Activated naive CD4-positive, alpha-beta T cell (primary cell): Measurements from ENCODE around the gene JMY.
A peak's percentile ranks its signal among the peaks of the same experiment; 100 is the strongest.

Source experiments
- DNase-seq, 4 experiments: peaks; one replicate each; lab custom pipeline; 2025; lab: John Stamatoyannopoulos, UW

JMY gene, protein sequence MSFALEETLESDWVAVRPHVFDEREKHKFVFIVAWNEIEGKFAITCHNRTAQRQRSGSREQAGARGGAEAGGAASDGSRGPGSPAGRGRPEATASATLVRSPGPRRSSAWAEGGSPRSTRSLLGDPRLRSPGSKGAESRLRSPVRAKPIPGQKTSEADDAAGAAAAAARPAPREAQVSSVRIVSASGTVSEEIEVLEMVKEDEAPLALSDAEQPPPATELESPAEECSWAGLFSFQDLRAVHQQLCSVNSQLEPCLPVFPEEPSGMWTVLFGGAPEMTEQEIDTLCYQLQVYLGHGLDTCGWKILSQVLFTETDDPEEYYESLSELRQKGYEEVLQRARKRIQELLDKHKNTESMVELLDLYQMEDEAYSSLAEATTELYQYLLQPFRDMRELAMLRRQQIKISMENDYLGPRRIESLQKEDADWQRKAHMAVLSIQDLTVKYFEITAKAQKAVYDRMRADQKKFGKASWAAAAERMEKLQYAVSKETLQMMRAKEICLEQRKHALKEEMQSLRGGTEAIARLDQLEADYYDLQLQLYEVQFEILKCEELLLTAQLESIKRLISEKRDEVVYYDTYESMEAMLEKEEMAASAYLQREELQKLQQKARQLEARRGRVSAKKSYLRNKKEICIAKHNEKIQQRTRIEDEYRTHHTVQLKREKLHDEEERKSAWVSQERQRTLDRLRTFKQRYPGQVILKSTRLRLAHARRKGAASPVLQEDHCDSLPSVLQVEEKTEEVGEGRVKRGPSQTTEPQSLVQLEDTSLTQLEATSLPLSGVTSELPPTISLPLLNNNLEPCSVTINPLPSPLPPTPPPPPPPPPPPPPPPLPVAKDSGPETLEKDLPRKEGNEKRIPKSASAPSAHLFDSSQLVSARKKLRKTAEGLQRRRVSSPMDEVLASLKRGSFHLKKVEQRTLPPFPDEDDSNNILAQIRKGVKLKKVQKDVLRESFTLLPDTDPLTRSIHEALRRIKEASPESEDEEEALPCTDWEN

DNA sequence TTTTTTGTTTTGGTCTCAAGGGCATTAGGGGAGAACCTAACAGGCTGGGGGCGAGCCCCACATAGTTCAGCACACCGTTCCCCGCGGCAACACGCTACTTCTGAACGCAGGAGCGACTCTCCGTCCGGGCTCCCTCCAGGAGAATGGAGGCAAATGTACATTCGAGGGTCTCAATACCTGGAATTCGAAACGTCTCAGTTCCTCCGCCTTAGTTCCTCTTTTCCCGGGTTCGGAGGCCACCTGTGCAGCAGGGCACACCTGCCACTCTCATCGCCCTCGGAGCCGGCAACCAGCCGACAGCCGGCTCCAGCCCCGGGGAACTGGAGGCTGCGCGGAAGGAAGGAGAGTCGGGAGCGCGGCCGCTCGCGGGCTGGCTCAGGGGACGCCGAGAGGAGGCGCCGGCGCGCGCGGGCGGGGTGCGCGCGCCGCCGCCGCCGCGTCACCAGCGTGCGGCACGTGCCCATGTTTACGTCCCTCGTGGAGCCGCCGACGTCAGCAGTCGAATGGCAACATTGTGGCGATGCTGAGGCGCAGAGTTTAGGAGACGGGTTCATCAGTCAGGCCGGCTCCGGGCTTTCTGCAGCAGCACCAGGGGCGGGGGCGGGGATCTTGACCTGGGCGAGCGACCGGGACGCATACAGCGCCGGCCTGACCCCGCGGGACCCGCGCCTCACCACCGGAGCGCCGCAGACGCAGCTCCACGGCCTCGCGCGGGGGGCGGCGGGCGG, at the start of gene JMY:
JMY (plus strand) TSS at position 498 of the 728 bp plus-strand sequence. CDS start 520 bp downstream, outside the sequence.
- DNase-seq, result peak; percentile 35 to 82 (median 62)

DNA sequence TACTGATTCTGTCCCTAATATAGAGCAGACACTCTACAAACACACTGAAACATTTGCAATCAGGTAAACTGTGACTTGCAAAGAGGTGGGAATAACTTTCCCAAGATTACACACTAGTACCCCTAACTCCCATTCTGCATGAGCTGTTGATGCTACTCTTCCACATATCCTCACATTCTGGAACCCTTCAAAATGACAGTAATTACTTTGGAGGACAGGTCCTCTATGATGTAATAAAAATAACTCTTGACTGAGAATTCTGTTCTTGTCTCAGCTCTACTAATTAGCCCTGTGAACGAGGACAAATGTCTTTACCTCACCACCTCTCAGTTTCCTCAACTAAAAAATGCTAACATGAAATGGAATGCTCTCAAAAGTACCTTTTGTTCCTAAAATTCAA, 49.5 kb upstream of the JMY start:
- no peak for DNase-seq

DNA sequence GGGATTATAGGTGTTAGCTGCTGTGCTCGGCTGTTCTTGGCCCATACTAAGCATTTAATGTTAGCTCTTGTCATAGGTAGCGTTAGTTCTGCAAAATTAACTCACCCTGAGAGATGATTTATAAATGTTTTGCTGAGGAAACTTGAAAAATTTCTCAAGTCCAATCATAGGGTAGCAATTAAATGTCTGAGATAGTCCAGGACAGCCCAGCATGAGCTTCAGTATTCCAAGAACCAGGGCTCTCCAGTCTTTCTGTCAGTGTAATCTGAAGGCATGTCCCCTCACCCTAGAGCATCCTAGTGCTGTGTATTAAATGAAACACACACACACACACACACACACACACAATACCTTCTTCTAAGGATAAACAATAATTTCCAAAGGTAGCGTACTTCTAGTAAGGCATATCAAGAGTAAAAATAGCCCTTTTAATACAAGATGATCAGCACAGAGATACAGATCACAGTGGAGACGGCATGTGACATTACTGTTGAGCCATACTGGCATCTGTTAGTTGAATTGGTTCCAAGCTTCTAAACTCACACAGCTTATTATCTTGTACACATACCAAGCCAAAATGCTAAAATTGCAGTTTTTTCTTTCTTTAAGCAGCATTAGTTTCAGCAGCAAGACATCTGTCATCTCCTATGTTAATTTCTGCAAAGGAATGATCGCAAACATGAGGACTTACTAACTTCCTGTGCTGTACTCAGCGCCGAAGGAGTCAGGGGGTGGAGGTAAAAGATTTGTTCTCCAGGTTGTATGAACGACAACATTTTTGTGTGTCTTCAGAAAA, 46.3 kb upstream of the JMY start:
- DNase-seq, result no peak

DNA sequence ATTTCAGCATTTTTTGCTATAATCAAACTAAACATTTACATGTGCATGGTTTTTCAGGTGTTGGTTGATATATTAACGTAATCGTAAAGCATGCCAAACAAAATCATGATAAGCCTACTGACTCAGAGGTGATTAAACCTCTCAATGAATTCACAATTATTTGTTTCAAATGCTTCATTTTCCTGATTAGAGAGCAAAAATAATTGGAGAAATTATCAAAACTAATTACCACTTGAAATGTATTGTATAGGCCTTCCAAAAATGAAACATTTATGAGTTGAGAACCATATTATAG, 45.7 kb upstream of the JMY start:
- DNase-seq, result no peak

DNA sequence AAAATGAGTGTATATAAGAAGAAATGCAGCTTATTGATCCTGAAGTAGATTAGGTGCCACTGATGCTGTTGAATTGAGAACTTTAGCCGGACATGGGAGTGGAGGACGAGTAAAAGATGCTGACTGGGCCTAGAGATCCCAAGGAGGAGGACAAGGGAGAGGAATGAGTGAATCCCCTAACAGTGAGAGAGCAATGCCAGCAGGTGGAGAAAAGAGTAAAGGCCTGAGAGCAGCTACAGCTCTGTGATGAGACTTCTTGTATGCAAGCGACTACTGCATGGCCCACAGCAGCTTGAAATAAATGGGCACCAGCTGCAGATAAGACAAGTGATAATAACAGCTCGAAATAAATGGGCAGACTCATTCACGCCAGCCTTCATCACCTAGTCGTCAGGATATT, 44.5 kb upstream of the JMY start:
- no peak for DNase-seq

DNA sequence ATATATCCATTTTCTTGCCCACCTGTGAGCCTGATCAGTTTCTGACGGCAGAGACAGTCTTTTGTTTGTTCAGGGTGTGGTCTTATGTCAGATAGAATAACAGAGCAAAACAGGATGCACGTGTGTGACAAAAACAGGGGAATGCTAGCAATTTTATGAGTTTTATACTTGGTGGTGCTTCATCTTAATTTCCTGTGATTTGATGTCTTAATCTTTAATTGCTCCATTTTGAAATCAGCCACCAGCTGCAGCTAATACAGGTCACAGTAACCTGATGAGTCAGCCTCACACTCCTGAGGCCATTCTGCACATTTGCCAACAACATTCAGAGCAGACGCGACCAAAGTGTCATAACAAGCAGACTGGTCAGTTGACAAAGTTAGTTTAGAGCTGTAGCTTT, 42.3 kb upstream of the JMY start:
- DNase-seq, result no peak

DNA sequence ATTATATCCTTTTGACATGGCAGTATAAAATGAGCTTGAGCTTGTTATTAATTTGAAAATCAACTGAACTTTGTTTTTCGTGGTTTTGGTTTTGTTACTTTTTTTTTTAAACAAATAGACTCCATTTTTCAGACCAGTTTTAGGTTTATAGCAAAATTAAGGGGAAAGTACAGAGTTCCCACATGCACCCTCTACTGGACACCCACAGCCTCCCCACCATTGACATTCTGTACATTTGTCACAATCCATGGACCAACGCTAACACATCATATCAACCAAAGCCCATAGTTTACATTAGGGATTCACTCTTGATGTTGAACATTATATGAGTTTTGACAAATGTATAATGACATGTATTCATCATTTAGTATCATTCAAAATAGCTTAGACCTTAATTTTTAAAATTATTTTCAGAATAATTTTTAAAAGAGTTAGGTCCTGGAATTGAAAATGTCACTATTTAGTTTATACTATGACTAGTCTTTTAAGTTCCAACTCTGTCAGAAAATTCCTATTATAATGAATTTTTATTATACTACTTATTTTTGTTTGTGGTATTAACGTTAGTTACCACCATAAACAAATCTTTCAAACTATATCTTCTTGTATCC, 35.3 kb upstream of the JMY start:
- no peak for DNase-seq

DNA sequence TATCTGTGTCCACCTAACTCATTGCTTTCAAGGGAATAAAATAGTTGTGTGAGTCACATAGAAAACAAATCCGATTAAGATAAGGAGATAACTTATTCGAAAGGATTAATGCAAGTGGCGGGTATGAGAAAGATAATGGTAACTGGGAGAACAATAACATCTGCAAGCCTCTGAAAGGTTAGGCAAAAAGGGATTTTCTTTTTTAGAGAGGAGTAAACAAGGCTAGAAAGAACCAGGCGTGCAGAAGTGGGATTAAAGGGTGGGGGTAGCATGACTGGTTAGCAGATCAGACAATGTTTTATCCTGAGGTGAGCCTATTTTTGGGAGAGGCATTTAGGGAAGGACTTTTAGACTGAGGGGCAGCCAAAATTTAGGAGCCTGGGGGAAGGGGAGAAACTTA, 34.7 kb upstream of the JMY start:
- DNase-seq, result no peak

DNA sequence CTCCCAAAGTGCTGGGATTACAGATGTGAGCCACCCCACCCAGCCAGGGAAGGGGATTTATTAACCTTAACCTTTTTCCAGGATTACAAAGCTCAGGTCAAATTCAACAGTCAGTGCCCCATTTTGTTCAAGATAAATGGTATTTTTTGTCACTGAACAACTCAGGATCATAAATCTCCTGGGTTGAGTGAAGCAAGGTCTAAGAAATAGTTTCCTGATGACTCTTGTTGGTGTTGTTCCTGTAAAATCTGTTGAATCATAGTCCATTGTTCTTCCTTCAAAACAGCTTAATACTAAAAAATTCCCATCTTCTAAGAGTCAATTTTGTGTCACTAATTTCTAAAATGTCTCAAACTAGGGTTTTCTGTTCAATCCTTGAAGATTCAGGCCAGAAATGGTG, 33.9 kb upstream of the JMY start:
- no peak for DNase-seq

DNA sequence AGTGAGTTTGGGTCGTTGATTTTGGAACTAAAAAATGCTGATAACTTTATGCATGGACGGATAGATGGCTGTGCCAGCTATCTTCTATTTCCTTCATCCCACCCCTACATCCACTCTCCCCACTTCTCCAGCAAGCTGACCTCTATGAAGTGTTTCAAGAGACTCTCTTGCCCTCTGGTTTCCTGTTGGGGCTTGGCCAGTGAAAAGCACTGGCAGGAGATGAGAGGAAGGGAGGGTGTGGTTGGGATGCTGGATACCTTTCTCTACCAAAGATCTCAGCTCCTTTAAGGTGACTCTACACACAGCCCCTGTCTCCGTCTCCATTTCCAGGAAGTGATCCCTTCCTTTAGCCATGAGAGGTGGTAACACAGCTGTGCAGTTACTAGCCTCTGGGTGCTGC, 30.0 kb upstream of the JMY start:
- DNase-seq, result no peak

DNA sequence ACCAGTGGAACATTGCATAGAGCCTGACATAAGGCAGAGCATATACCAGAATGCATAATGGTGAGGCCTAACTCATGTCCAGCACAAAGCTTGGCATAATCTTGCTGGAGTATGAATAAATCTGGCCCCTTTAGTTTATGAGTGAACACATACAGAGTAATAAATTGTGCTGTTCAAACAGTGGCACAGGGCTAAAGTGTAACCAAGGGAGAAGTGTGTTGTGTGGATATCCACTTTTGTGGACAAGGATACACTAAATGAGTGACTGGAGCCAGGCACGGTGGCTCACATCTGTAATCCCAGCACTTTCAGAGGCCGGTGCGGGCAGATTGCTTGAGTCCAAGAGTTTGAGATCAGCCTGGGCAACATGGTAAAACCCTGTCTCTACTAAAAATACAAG, 29.4 kb upstream of the JMY start:
- no peak for DNase-seq

DNA sequence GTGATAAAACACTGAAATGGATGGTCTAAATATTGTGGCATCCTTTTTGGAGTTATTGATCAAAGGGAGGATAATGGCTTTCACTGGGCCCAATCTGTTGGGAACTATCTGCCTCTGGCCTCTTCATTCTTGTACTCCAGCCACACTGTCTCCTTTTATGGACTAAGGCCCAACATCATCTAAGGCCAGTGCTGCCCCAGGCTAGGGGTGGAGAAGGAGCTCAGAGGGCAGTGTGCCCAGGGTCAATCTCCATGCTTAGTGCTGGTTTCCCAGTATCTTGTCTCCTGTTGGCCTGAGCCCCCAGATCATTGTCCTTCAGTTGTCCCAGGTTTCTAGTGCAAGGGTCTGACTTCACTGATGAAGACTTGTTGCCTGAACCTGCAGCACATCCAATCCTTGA, 26.4 kb upstream of the JMY start:
- DNase-seq, result no peak

DNA sequence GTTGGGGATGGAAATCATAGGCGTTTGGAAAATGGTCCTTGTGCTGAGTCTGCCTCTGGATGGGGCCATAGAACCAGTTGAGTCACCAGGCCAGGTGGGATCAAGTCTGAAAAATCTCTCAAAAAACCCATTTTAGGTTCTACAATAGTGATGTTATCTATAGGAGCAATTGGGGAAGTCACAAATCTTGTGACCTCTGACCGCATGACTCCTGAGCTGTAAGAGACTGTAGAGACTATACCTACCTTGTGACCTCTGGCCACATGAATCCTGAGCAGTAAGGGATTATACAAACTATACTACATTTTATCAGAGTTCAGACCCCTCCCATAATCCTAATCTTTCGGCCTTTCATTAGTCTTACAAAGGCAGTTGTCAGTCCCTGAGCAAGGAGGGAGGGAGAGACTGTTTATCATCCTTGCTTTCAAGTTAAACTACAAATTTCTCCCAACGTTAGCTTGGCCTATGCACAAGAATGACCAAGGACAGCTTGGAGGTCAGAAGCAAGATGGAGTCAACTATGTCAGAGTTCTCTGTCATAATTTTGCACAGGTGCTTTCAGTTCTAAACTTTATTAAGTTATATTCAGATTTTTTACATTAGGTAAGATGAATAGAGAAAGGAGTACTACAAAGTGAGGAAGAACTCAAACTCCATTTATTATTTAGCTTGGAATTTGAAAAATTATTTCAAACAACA, 11.5 kb upstream of the JMY start:
- no peak for DNase-seq

DNA sequence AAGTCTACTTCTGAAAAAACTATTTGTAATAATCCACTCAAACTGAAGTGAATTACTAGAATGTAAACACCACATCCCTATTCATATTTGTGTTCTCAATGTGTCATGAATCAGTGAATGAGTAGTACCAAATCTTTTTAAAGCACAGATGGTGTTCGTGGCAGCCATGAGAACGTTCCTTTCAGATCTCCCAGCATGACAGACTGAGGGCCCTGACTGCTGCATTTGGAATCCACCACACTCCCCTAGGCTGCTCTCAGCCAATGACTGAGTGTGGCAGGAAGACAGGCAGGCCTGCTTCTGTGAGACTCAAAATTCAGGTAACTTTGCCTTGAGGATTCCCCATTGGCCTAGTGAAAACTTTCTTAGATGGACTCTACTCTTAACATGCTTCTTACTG, 10.9 kb upstream of the JMY start:
- no peak for DNase-seq

DNA sequence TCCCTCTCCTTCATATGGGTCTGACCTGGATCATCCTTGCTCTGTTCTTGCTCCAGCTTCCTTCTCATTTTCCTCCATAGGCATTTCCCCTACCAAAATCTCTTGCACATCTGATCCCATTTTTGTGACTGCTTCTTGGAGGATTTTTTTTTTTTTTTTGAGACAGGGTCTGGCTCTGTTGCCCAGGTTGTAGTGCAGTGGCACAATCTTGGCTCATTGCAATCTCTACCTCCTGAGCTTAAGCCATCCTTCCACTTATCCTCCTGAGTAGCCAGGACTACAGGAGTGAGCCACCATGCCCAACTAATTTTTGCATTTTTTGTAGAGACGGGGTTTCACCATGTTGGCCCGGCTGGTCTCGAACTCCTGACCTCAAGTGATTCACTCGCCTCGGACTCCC, 10.5 kb upstream of the JMY start:
- no peak for DNase-seq

DNA sequence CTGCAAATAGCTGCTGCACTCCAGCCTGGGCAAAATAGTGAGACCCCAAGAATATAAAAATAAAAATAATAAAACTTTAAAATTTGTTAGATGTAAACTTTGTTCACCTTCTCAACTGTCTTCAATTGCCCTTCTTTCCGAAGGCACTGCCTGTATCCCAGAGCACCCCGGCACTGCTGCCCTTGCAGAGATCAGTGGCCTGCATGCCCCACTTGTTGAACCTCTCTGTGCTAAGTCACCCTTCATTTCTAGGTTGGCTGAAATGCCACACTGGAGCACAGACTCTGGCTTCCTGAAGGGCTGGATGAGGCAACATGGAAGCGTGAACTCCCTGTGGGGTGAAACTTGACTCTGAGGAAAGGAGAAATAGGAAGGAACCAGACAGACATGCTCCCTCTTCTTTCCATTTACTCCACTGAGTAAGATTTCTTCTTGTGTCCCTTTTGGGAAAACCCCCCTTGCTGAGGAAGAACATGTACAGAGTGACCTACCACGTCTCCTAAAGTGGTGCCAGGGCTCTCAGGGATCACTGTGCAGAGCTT, 8.4 kb upstream of the JMY start:
- no peak for DNase-seq

DNA sequence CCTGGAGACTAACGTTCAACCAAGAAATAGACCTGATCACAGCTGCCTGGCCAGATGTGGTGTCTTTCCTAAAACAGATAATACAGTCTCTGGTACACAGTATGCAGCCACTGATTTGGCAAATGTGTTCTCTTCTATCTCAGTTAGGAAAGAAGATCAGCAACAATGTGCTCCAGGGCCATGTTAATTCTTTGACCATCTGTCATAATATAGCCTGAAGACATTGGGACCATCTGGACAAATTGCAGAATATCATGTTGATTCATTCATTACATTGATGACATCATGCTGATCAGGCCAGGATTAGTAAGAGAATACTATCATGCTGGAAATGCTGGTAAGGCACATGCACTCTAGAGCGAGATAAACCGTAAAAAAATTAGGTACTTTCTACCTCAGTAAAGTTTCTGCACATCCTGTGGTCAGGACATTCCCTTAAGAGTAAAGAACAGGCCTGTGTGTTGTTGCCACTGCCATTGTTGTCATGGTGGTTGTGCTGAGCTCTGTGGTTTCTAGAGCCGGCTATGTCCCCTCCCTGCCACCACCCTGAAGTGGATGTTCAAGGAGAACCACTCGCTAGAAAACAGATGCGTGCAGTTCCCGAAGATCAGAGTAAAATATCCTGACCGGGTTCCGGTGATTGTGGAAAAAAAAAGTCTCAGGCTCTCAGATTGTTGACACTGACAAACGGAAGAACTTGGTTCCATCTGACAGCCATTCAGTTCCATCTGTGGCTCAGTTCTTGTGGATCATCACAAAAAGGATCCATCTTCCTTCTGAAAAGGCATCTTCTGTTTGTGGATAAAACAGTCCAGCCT, 6.4 kb upstream of the JMY start:
- DNase-seq, result no peak

DNA sequence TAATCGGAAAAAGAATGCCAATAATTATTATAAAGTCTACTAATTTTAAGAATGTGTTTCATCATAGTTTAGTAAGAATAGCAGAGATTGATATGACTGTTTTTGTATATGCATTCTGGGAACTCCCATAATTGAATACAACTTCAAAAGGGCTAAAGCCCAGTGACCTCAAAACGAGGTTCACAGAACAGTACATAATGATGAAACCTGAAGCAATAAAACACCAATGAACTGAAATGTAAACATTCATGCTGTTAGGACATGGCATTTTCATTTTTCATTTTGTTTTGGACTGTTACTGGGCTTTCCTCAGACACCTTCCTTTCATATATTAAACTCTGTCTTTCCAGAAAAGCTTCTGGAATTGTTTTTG, 684 bp upstream of the JMY start:
- no peak for DNase-seq

DNA sequence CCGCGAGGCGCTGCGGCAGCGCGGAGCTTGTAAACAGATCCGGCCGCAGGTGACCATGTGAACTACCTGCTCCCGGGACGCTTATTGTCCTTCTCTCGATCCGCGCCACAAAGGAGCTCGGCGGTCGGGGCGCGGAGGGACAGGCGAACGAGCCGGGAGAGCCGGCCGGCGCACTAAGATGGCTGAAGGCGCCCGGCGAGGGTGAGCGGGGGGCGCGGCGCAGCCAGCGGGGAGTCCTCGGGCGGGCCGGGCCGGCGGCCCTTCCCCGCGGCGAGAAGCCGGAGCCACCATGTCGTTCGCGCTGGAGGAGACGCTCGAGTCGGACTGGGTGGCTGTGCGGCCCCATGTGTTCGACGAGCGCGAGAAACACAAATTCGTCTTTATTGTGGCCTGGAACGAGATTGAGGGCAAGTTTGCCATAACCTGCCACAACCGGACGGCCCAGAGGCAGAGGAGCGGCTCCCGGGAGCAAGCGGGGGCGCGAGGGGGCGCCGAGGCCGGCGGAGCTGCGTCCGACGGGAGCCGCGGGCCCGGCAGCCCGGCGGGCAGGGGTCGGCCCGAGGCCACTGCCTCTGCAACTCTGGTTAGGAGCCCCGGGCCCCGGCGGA, 535 bp downstream of the JMY start:
- peak in 3 of 4 experiments; percentile 15 to 30 (median 26) for DNase-seq
